Prostate gland (tissue), 2 donors: ENCODE data around the gene ADAMTSL3.

Experiments used
- POLR2A ChIP-seq: fragments of 450-650 bp; IDR thresholded peaks from one replicate; pipeline ENCODE4 v1.6.1; 2016; ENCODE audit warnings: antibody characterized with exemption, mild to moderate bottlenecking
- POLR2AphosphoS5 ChIP-seq: sonication (generic); formaldehyde crosslinking; IDR thresholded peaks from one replicate; pipeline ENCODE4 v1.6.1; 2017; ENCODE audit warnings: antibody characterized with exemption
- TF ChIP-seq, protein P1 (sequence below), 4 experiments: fragments of 200-600 bp in 2 of 4; fragments of 450-650 bp in 2 of 4; sonication (generic) in 2 of 4; IDR thresholded peaks; 1 replicate in 3 of 4; 2 replicates in 1 of 4; pipeline ENCODE4 v1.5.1; 2016 to 2019; ENCODE audit warnings: antibody characterized with exemption in 4 of 4, mild to moderate bottlenecking in 2 of 4, moderate library complexity in 2 of 4

DNA sequence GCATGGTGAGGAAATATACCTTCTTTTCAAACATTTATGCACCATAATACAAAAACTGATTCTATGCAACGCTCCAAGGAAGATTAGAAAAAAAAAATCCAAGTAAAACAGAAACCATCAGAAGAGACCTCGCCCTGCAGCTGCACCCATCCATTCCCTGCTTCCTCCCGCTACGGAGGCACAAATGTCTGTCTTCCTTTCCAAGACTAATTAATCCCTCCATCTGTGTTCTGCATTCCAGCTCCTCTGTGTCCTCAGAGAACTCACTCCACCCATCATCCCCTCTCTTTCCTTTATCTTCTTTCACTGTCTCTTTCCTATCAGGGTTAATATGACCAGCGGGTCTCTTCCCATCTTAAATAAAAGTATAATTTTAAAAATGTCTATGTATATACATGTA, 196.1 kb downstream of the ADAMTSL3 start:
- TF ChIP-seq, protein P1, sequence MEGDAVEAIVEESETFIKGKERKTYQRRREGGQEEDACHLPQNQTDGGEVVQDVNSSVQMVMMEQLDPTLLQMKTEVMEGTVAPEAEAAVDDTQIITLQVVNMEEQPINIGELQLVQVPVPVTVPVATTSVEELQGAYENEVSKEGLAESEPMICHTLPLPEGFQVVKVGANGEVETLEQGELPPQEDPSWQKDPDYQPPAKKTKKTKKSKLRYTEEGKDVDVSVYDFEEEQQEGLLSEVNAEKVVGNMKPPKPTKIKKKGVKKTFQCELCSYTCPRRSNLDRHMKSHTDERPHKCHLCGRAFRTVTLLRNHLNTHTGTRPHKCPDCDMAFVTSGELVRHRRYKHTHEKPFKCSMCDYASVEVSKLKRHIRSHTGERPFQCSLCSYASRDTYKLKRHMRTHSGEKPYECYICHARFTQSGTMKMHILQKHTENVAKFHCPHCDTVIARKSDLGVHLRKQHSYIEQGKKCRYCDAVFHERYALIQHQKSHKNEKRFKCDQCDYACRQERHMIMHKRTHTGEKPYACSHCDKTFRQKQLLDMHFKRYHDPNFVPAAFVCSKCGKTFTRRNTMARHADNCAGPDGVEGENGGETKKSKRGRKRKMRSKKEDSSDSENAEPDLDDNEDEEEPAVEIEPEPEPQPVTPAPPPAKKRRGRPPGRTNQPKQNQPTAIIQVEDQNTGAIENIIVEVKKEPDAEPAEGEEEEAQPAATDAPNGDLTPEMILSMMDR (IDR thresholded peaks at IDR 0.05) = no peak
- TF ChIP-seq POLR2AphosphoS5 = no peak
- TF ChIP-seq POLR2A = no peak
